GM06990 (cell line): ENCODE measurements around the gene RBM15B.

Source experiments
- DNase-seq: peaks from one replicate; pipeline ENCODE4 v3.0.0-alpha.2; 2011; ENCODE audit not compliant: insufficient read length; ENCODE audit errors: extremely low read depth
- H3K27me3 ChIP-seq: replicated peaks from 2 replicates; pipeline ENCODE4 v1.6.0; 2011; ENCODE audit warnings: low read length; ENCODE audit not compliant: control insufficient read depth, insufficient read depth
- H3K36me3 ChIP-seq: 2 replicates; pipeline ENCODE4 v1.5.1; 2011; ENCODE audit warnings: low read length; ENCODE audit not compliant: control insufficient read depth, insufficient read depth
- H3K4me3 ChIP-seq: replicated peaks from 2 replicates; pipeline ENCODE4 v1.5.1; 2011; ENCODE audit warnings: low read depth, mild to moderate bottlenecking, control low read depth, low read length
- TF ChIP-seq, protein P1 (sequence below): IDR thresholded peaks from 2 replicates; pipeline ENCODE4 v1.5.1; 2011; ENCODE audit warnings: low read length, control low read depth, mild to moderate bottlenecking, inconsistent platforms; ENCODE audit not compliant: insufficient read depth, poor library complexity, severe bottlenecking

Gene RBM15B

DNA sequence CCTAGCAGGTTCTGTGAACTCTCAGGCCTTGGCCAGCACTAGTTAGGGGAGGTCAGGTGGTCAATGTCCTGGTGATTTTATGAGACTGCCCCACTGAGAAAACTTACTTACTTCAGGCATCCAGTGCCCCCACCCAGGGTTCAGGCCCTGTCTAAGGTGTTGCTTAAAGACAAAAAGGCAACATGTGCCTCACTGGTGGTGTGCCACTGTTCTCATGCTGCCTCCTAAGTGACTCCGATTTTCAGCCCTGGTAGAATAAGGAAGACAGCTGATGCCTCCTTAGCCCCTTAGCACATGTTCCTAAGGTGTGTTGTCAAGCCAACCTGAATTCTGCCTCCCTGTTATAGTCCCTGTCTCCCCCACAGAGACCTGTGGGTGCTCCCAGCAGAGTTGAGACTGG is 5.3 kb downstream of the RBM15B start:
- no peak for DNase-seq
- Histone ChIP-seq H3K36me3 (peaks cover 49% of the 10 kb centered on the region), H3K27me3 (no peaks in the 10 kb centered on the region), H3K4me3 (no peak overlapping the region)
- TF ChIP-seq, protein P1, sequence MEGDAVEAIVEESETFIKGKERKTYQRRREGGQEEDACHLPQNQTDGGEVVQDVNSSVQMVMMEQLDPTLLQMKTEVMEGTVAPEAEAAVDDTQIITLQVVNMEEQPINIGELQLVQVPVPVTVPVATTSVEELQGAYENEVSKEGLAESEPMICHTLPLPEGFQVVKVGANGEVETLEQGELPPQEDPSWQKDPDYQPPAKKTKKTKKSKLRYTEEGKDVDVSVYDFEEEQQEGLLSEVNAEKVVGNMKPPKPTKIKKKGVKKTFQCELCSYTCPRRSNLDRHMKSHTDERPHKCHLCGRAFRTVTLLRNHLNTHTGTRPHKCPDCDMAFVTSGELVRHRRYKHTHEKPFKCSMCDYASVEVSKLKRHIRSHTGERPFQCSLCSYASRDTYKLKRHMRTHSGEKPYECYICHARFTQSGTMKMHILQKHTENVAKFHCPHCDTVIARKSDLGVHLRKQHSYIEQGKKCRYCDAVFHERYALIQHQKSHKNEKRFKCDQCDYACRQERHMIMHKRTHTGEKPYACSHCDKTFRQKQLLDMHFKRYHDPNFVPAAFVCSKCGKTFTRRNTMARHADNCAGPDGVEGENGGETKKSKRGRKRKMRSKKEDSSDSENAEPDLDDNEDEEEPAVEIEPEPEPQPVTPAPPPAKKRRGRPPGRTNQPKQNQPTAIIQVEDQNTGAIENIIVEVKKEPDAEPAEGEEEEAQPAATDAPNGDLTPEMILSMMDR: no peak

DNA sequence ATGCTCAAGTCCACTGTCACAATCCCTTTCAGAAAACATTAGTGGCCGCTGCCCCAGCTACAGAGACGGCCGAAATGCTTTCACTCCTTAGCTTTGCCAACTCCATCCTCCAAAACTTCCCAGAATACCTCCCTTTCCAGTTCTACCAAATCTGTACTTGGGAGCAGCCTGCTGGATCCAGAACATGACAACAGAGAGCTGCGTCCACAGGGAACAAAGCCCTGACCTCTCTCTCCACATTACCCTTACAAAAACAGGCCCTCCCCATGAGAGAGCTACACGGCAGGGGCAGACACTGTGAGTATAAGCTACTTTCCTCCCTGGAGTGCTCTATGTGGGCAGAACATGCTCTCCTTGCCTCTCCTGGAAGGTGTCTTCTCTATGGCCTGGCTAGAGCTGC is 6.3 kb downstream of the RBM15B start:
- DNase-seq: no peak
- TF ChIP-seq, protein P1: no peak
- no peaks in the 10 kb centered on the region for H3K27me3 ChIP-seq
- peaks cover 49% of the 10 kb centered on the region for H3K36me3 ChIP-seq
- no peak overlapping the region for H3K4me3 ChIP-seq

DNA sequence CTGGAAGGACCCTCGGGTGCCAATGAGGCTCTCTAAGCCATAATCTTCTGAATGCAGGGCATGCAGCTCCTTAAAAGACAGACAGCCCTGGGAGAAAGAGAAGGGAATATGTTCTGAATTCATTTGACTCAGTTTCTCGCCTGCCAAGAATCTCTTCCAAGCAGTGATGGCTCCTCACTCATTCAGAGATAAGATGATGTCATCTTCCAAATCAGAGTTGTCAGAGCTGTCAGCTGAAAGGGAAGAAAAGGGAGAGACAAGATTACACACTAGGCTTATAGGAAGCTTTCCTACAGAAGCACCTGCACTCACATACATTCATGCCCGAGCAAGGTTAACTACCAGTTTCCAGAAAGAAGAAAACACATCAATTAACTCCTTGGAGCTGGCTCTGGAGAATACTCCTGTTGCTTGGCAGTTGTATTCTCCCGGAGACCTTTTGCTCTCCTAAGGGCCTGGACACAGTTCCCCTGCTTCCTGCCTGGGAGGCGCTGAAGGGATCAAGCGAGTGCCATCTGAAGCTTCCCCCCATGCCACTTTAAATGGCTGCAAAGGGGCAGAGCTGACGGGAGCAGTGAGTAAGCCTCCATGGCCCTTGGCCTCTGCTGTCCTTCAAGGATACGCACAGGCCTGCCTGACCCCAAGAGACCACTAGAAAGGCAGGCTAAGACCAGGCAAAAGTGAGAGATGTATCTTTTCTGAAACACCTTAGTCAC is 7.7 kb downstream of the RBM15B start:
- TF ChIP-seq, protein P1: no peak
- H3K36me3 ChIP-seq: peaks cover 39% of the 10 kb centered on the region

DNA sequence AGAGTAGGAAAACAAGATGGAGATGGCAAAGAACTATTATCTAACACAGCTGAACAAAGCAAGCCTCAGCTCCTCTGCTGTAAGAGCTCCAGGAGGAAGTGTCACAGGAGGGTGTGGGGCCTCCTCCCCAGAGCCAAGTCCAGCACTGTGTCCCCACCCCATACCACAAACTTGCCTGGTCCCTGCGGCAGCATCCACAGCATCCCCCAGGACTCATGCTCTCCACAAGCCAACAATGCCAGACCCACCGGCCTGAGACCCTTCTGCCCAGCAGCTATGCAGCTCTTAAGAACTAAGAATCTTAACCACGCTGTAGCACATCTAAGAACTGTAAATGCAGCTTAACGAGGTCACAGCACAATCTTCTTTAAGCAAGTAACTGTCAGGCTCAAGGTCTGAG is 9.1 kb downstream of the RBM15B start:
- no peaks in the 10 kb centered on the region for H3K27me3 ChIP-seq
- TF ChIP-seq, protein P1: no peak
- no peak for DNase-seq
- no peak overlapping the region for H3K4me3 ChIP-seq
- H3K36me3 ChIP-seq: peaks cover 33% of the 10 kb centered on the region

More for the DNA sequence above, 7.7 kb downstream of the RBM15B start:
- Histone ChIP-seq H3K4me3 (no peak overlapping the region), H3K27me3 (no peaks in the 10 kb centered on the region)
- no peak for DNase-seq

DNA sequence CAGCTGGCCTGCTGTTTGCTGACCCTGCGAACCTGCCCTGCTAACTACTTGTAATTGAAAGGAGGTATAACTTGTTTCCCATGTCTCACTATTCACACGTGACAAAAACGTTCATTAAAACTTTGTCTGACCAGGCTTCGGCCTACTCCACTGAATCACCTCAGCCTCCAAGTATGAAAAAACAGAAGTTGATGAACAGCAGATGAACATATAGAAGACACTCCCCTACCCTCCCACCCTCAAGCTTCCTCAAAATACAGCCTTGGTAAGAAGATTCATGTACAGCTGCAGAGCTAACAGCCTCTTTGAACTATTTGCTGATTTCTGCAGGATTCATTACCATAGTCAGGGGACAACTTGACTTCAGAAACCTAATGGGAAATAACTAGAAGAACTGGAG is 10.7 kb downstream of the RBM15B start:
- Histone ChIP-seq H3K27me3 (no peaks in the 10 kb centered on the region), H3K4me3 (no peak overlapping the region), H3K36me3 (peaks cover 22% of the 10 kb centered on the region)
- TF ChIP-seq, protein P1: no peak
- no peak for DNase-seq

DNA sequence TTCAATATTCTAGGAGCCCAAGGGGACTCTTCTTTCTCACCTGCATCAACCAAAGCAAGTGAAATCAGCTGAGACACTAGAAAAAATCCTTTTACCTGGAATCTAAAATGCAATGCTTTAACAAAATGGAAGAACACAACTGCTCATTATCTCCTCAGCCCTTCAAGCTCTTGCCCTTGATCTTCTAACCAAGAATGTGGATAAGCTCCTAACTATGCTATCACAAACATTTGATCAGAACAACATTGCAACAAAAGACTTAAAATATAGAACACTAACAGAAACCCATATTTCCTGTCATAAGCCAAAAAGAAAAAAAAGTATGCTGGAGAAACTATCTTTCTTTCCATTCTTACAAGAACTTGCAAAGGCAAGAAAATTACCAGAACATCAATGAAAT is 12.6 kb downstream of the RBM15B start:
- H3K27me3 ChIP-seq: no peaks in the 10 kb centered on the region
- H3K4me3 ChIP-seq: no peak overlapping the region
- TF ChIP-seq, protein P1: no peak
- no peak for DNase-seq
- peaks cover 12% of the 10 kb centered on the region for H3K36me3 ChIP-seq
